CD8-positive, alpha-beta memory T cell (primary cell): ENCODE results near the gene THUMPD3. TPM values are rescaled to one million over a fixed set of nuclear protein-coding genes. Genes with fewer than 3 reads are reported as not detected.

ENCODE experiments used
- CTCF ChIA-PET: fragments of 350-600 bp; sonication (Branson Sonifier 250); formaldehyde crosslinking; loops from one replicate; lab custom pipeline; 2021; ENCODE audit warnings: antibody characterized with exemption; lab: Charles Lee
- POLR2A ChIA-PET: fragments of 350-600 bp; sonication (Branson Sonifier 250); formaldehyde crosslinking; loops from one replicate; lab custom pipeline; 2021; ENCODE audit warnings: antibody characterized with exemption; lab: Charles Lee
- DNase-seq, 5 donors: peaks; one replicate each; pipeline versions ENCODE4 v3.0.0 to v3.0.0-alpha.2; 2020 to 2022; ENCODE audit warnings: mixed read lengths in 1 of 5
- H3K27ac ChIP-seq: one replicate; pipeline ENCODE4 v1.7.0; 2013; ENCODE audit warnings: low read depth, mild to moderate bottlenecking, low read length, moderate library complexity
- H3K27me3 ChIP-seq: 2 replicates; pipeline ENCODE4 v1.7.0; 2013; ENCODE audit warnings: low read length, mild to moderate bottlenecking; ENCODE audit not compliant: insufficient read depth, poor library complexity, severe bottlenecking
- H3K36me3 ChIP-seq: 2 replicates; pipeline ENCODE4 v1.7.0; 2013; ENCODE audit warnings: mild to moderate bottlenecking, low read length, moderate library complexity; ENCODE audit not compliant: insufficient read depth
- H3K4me1 ChIP-seq: 2 replicates; pipeline ENCODE4 v1.7.0; 2013; ENCODE audit warnings: mild to moderate bottlenecking, low read length, moderate library complexity; ENCODE audit not compliant: insufficient read depth
- H3K4me3 ChIP-seq: 2 replicates; pipeline ENCODE4 v1.7.0; 2013; ENCODE audit warnings: mild to moderate bottlenecking, low read length
- H3K9me3 ChIP-seq: 2 replicates; pipeline ENCODE4 v1.7.0; 2013; ENCODE audit warnings: mild to moderate bottlenecking, low read length
- H3K27ac Mint-ChIP-seq, 8 donors: one replicate each; pipeline ENCODE4 v1.8.0; 2020 to 2021; ENCODE audit warnings: mixed read lengths in 8 of 8, mild to moderate bottlenecking in 6 of 8, inconsistent platforms in 3 of 8, moderate library complexity in 3 of 8
- H3K27me3 Mint-ChIP-seq, 2 donors: one replicate each; pipeline ENCODE4 v1.8.0; 2020 to 2021; ENCODE audit warnings: mixed read lengths in 2 of 2, mild to moderate bottlenecking in 1 of 2, moderate library complexity in 1 of 2
- H3K36me3 Mint-ChIP-seq, 3 donors: one replicate each; pipeline ENCODE4 v1.8.0; 2020 to 2021; ENCODE audit warnings: mixed read lengths in 3 of 3, inconsistent platforms in 1 of 3, mild to moderate bottlenecking in 1 of 3
- H3K4me1 Mint-ChIP-seq, 3 donors: one replicate each; pipeline ENCODE4 v1.8.0; 2020 to 2021; ENCODE audit warnings: mixed read lengths in 3 of 3, inconsistent platforms in 1 of 3, mild to moderate bottlenecking in 1 of 3
- H3K4me3 Mint-ChIP-seq, 7 donors: one replicate each; pipeline ENCODE4 v1.8.0; 2020 to 2021; ENCODE audit warnings: mixed read lengths in 7 of 7, mild to moderate bottlenecking in 6 of 7, moderate library complexity in 4 of 7, inconsistent platforms in 2 of 7
- H3K9me3 Mint-ChIP-seq, 5 donors: one replicate each; pipeline ENCODE4 v1.8.0; 2020 to 2022; ENCODE audit warnings: mixed read lengths in 5 of 5, mild to moderate bottlenecking in 3 of 5, moderate library complexity in 2 of 5, inconsistent platforms in 1 of 5
- polyA plus RNA-seq: library from polyadenylated mRNA; unstranded; fragments of 300-500 nt; fragmentation: Illumina TruSeq; gene quantifications from one replicate; pipeline ENCODE4 v1.2.3, GENCODE V29; 2021
- total RNA-seq, 2 experiments: library from RNA; stranded (reverse); gene quantifications; one replicate each; pipeline ENCODE4 v1.2.3, GENCODE V29; 2021

Gene THUMPD3
- total and polyA plus RNA-seq, 3 experiments from 2014 or later = 19.5 to 58.5 (median 58.4) TPM

- peaks cover 29% of the 10 kb centered on the region for H3K36me3 ChIP-seq
- H3K27ac ChIP-seq = peak overlapping the region; percentile 90
- peak in 4 of 5 donors; percentile 71 to 89 (median 81) for DNase-seq
- H3K27me3 ChIP-seq = no peaks in the 10 kb centered on the region
- H3K9me3 ChIP-seq = no peaks in the 10 kb centered on the region
- H3K27ac Mint-ChIP-seq = peak overlapping the region; percentile 95 to 100 (median 97)
- peak overlapping the region; percentile 91 to 99 (median 97) for H3K4me3 Mint-ChIP-seq
- H3K4me1 Mint-ChIP-seq = peaks cover 66 to 80% (median 77%) of the 10 kb centered on the region in 3 donors
- peak overlapping the region; percentile 93 for H3K4me3 ChIP-seq
- peaks cover 4 to 65% (median 12%) of the 10 kb centered on the region in 3 donors for H3K36me3 Mint-ChIP-seq
- H3K27me3 Mint-ChIP-seq = peaks cover 0 to 4% of the 10 kb centered on the region in 2 donors
- peaks cover 69% of the 10 kb centered on the region for H3K4me1 ChIP-seq
- ChIA-PET POLR2A (interaction anchor here (0.8 to 3.6 kb wide), 13 partner anchors 8 to 1876 kb away, joined by 3 to 81 read pairs (median 4); partner anchors contain the start of genes ARPC4, ATG7, BRPF1 and MTMR14), CTCF (interaction anchor here (1.2 to 5.1 kb wide), 5 partner anchors 9 to 43 kb away, joined by 4 to 24 read pairs (median 5); partner anchors contain the start of gene THUMPD3)
- H3K9me3 Mint-ChIP-seq = peaks cover 0 to 4% (median 0%) of the 10 kb centered on the region in 5 donors
These were observed 33.4 kb downstream of the THUMPD3 start for GRCh38 chr3:9396301-9396631.

- peaks cover 25% of the 10 kb centered on the region for H3K36me3 ChIP-seq
- peak; percentile 98 to 100 (median 99) for DNase-seq
- H3K4me1 ChIP-seq = peaks cover 69% of the 10 kb centered on the region
- H3K27ac Mint-ChIP-seq = peak overlapping the region; percentile 97 to 99 (median 99)
- H3K9me3 ChIP-seq = no peaks in the 10 kb centered on the region
- peak overlapping the region; percentile 93 for H3K4me3 ChIP-seq
- H3K4me1 Mint-ChIP-seq = peaks cover 65 to 80% (median 77%) of the 10 kb centered on the region in 3 donors
- H3K36me3 Mint-ChIP-seq = peaks cover under 1 to 60% (median 7%) of the 10 kb centered on the region in 3 donors
- H3K27me3 ChIP-seq = no peaks in the 10 kb centered on the region
- H3K9me3 Mint-ChIP-seq = peaks cover 0 to 4% (median 0%) of the 10 kb centered on the region in 5 donors
- ChIA-PET CTCF (interaction anchor here (1.2 to 5.1 kb wide), 3 partner anchors 11 to 43 kb away, joined by 4 to 24 read pairs (median 5); partner anchors contain the start of gene THUMPD3), POLR2A (interaction anchor here (0.8 to 3.6 kb wide), 15 partner anchors 8 to 1875 kb away, joined by 3 to 81 read pairs (median 4); partner anchors contain the start of genes ARPC4, ATG7, BRPF1 and MTMR14)
- peak overlapping the region; percentile 91 to 99 (median 97) for H3K4me3 Mint-ChIP-seq
- peaks cover 0 to 4% of the 10 kb centered on the region in 2 donors for H3K27me3 Mint-ChIP-seq
- H3K27ac ChIP-seq = peak overlapping the region; percentile 90
These were observed 33.9 kb downstream of the THUMPD3 start for GRCh38 chr3:9396632-9397331.

GRCh38 chr3:9397332-9397905 lies 34.6 kb downstream of the THUMPD3 start, which contains the start of gene SETD5:
TSS of gene SETD5 (plus strand) at chr3:9397615. CDS start at chr3:9428939, 31,324 bp downstream.
- Histone ChIP-seq H3K4me1 (peaks cover 69% of the 10 kb centered on the region), H3K4me3 (peak within 1 kb of the TSS; percentile 93)

GRCh38 chr3:9397906-9398699 lies 35.2 kb downstream of the THUMPD3 start:
- ChIA-PET POLR2A (interaction anchor here (1.8 to 3.6 kb wide), 4 partner anchors 19 to 395 kb away, joined by 8 to 81 read pairs (median 12); partner anchors contain the start of genes ARPC4, MTMR14, TADA3 and THUMPD3), CTCF (interaction anchor here (5.1 kb wide), 1 partner anchor 35 kb away, joined by 24 read pairs; the partner anchor contains the start of gene THUMPD3)
- peak overlapping the region; percentile 85 for H3K4me3 ChIP-seq
- H3K36me3 ChIP-seq = peaks cover 16% of the 10 kb centered on the region
- H3K9me3 Mint-ChIP-seq = peaks cover 0 to 4% (median 0%) of the 10 kb centered on the region in 5 donors
- H3K4me1 Mint-ChIP-seq = peaks cover 68 to 80% (median 77%) of the 10 kb centered on the region in 3 donors
- H3K27me3 ChIP-seq = no peaks in the 10 kb centered on the region
- peak overlapping the region; percentile 95 for H3K27ac ChIP-seq
- H3K4me3 Mint-ChIP-seq = peak overlapping the region; percentile 92 to 99 (median 96)
- H3K36me3 Mint-ChIP-seq = peaks cover 0 to 47% (median 6%) of the 10 kb centered on the region in 3 donors
- peaks cover 68% of the 10 kb centered on the region for H3K4me1 ChIP-seq
- peak overlapping the region; percentile 85 to 100 (median 98) for H3K27ac Mint-ChIP-seq
- H3K9me3 ChIP-seq = no peaks in the 10 kb centered on the region
- peaks cover 0 to 4% of the 10 kb centered on the region in 2 donors for H3K27me3 Mint-ChIP-seq
- peak; percentile 12 to 56 (median 24) for DNase-seq

More at GRCh38 chr3:9397332-9397905, 34.6 kb downstream of the THUMPD3 start, which contains the start of gene SETD5:
- Mint-ChIP-seq H3K27me3 (peaks cover 0 to 4% of the 10 kb centered on the region in 2 donors), H3K27ac (peak within 1 kb of the TSS; percentile 97 to 100 (median 99)), H3K4me3 (peak within 1 kb of the TSS; percentile 92 to 99 (median 97)), H3K4me1 (peaks cover 65 to 80% (median 77%) of the 10 kb centered on the region in 3 donors), H3K9me3 (peaks cover 0 to 4% (median 0%) of the 10 kb centered on the region in 5 donors), H3K36me3 (peaks cover 0 to 54% (median 6%) of the 10 kb centered on the region in 3 donors)
- CTCF ChIA-PET = interaction anchor here (1.2 to 5.1 kb wide), 2 partner anchors 11 to 34 kb away, joined by 4 to 24 read pairs; partner anchors contain the start of gene THUMPD3
- POLR2A ChIA-PET = interaction anchor here (0.8 to 3.6 kb wide), 10 partner anchors 9 to 1875 kb away, joined by 3 to 81 read pairs (median 4); partner anchors contain the start of genes ARPC4, ATG7, BRPF1 and MTMR14
- H3K9me3 ChIP-seq = no peaks in the 10 kb centered on the region
- peaks cover 22% of the 10 kb centered on the region for H3K36me3 ChIP-seq
- no peaks in the 10 kb centered on the region for H3K27me3 ChIP-seq
- H3K27ac ChIP-seq = peak within 1 kb of the TSS; percentile 95
- peak; percentile 99 to 100 (median 99) for DNase-seq

GRCh38 chr3:9398700-9399336 lies 36.0 kb downstream of the THUMPD3 start:
- CTCF ChIA-PET = interaction anchor here (0.8 to 1.3 kb wide), 2 partner anchors 27 to 46 kb away, joined by 3 read pairs; no protein-coding TSS in a partner anchor
- POLR2A ChIA-PET = interaction anchor here (0.9 to 1.0 kb wide), 2 partner anchors 36 to 250 kb away, joined by 3 to 4 read pairs; partner anchors contain the start of genes MTMR14 and THUMPD3
- DNase-seq = peak in 3 of 5 donors; percentile 24 to 42 (median 29)
- H3K4me3 ChIP-seq = peak overlapping the region; percentile 85
- Mint-ChIP-seq H3K27me3 (peaks cover 0 to 4% of the 10 kb centered on the region in 2 donors), H3K4me3 (peak overlapping the region; percentile 92 to 99 (median 96)), H3K36me3 (peaks cover 0 to 42% (median 6%) of the 10 kb centered on the region in 3 donors), H3K27ac (peak overlapping the region; percentile 85 to 100 (median 98)), H3K4me1 (peaks cover 71 to 83% (median 78%) of the 10 kb centered on the region in 3 donors), H3K9me3 (peaks cover 0 to 4% (median 0%) of the 10 kb centered on the region in 5 donors)
- no peaks in the 10 kb centered on the region for H3K9me3 ChIP-seq
- no peaks in the 10 kb centered on the region for H3K27me3 ChIP-seq
- H3K27ac ChIP-seq = peak overlapping the region; percentile 95
- H3K36me3 ChIP-seq = peaks cover 9% of the 10 kb centered on the region
- H3K4me1 ChIP-seq = peaks cover 68% of the 10 kb centered on the region

GRCh38 chr3:9399337-9399703 lies 36.5 kb downstream of the THUMPD3 start:
- no peak for DNase-seq
- Histone ChIP-seq H3K27ac (peak overlapping the region; percentile 95), H3K36me3 (peaks cover 9% of the 10 kb centered on the region), H3K4me3 (peak overlapping the region; percentile 85), H3K27me3 (no peaks in the 10 kb centered on the region), H3K4me1 (peaks cover 66% of the 10 kb centered on the region), H3K9me3 (no peaks in the 10 kb centered on the region)
- ChIA-PET CTCF (interaction anchor here (0.8 to 1.3 kb wide), 2 partner anchors 26 to 46 kb away, joined by 3 read pairs; no protein-coding TSS in a partner anchor), POLR2A (interaction anchor here (0.9 to 1.0 kb wide), 2 partner anchors 36 to 250 kb away, joined by 3 to 4 read pairs; partner anchors contain the start of genes MTMR14 and THUMPD3)
- Mint-ChIP-seq H3K27ac (peak overlapping the region; percentile 81 to 99 (median 98)), H3K27me3 (peaks cover 0 to 4% of the 10 kb centered on the region in 2 donors), H3K4me1 (peaks cover 72 to 83% (median 78%) of the 10 kb centered on the region in 3 donors), H3K9me3 (peaks cover 0 to 4% (median 0%) of the 10 kb centered on the region in 5 donors), H3K4me3 (peak overlapping the region; percentile 92 to 99 (median 96)), H3K36me3 (peaks cover 0 to 37% (median 6%) of the 10 kb centered on the region in 3 donors)
